Measurements from ENCODE around the gene TEAD4. TPM values are rescaled to one million over a fixed set of nuclear protein-coding genes. Genes with fewer than 3 reads are reported as not detected.

The TEAD4 gene
- total and polyA plus RNA-seq, 2 experiments from 2014 or later = 68.1 to 145 TPM

DNA sequence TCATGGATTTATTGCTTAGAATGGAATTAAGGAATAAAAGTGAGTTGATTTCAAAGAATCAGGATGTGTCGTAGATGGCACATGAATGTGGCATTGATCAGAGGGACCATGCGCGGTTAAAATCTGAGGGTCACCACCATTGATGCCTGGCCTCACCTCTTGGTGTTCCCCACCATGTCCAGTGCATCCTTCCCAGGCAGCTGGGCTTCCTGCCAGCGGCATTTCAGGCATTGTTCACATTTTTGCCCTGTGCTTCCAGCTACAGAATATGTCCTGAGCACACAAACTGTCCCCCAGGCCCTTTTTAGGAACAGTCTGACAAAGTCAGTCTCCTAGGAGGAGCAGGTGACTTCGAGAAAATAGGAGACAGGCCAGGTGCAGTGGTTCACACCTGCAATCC lies 76.0 kb downstream of the TEAD4 start:
- H3K27ac Mint-ChIP-seq = no peak overlapping the region
- no peak overlapping the region for H3K4me2 ChIP-seq
- peaks cover 55% of the 10 kb centered on the region for H3K36me3 Mint-ChIP-seq (ENCODE audit: low read depth)

DNA sequence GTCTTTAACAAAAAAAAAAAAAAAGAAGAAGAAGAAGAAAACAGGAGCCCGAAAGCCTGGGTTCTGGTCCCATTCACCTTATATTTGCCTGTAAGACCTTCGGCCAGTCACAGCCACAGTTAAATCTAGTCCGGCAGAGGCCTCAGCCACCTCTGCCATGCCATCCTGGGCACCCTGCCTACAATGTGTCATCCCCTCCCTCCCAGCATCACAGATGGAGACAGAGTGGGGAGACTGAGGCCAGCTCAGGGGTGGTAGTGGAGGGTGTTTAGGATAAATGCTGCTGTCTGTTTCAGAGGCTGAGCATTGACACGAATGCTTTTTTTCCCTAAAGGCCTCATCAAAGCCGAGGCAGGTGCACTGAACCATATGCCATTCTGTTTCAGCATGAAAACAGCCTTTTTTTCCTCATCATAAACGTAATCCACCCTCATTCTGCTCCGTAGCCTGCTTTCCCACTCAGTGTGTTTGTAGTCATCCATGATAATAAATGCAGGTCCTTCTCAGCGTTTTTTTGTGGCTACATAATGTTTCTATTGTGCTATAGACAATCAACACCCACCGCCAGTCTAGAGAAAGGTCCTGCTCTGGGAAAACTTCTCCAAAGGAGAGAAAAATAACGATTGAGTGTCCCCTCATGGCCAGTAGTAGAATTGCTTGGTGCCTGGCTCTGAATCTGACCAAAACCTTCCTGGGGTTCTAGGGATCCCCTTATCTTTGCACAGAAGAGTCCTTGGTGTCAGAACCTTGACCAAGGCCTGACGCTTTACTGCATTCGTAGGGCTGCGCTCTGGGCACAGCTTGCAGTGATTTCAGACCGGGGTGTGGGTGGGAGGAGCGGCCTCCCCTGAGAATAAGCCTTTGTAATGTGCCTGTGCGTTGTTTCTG lies 76.9 kb downstream of the TEAD4 start:
- no peaks in the 10 kb centered on the region for H3K79me2 ChIP-seq (replicated peaks; ENCODE audit: insufficient read depth)
- ATAC-seq = peak; percentile 6; the same call in 2 of the 3 replicates
- peak overlapping the region; percentile 70; the same call in 1 of the 2 replicates for H3K27ac ChIP-seq (ENCODE audit: low read depth)
- no peaks in the 10 kb centered on the region for H3K27me3 ChIP-seq (ENCODE audit: insufficient read depth)
- no peak overlapping the region for H3K4me3 ChIP-seq
- no peaks in the 10 kb centered on the region for H3K9me2 ChIP-seq (ENCODE audit: insufficient read depth)
- Mint-ChIP-seq H3K4me3 (no peak overlapping the region), H3K4me1 (peaks cover 9% of the 10 kb centered on the region), H3K9me3 (no peaks in the 10 kb centered on the region), H3K27ac (peak overlapping the region; percentile 71; the same call in 1 of the 2 replicates), H3K27me3 (ENCODE audit: insufficient read depth, low read depth, poor library complexity) (peaks cover 15% of the 10 kb centered on the region), H3K36me3 (ENCODE audit: low read depth) (peaks cover 52% of the 10 kb centered on the region)
- no peaks in the 10 kb centered on the region for H3K4me1 ChIP-seq (ENCODE audit: insufficient read depth)
- peaks cover 27% of the 10 kb centered on the region for H4K20me1 ChIP-seq (replicated peaks; ENCODE audit: insufficient read depth)
- H3K36me3 ChIP-seq (ENCODE audit: insufficient read depth) = peaks cover 21% of the 10 kb centered on the region
- H3K4me2 ChIP-seq = no peak overlapping the region
- H2AFZ ChIP-seq = no peak overlapping the region
- DNase-seq (ENCODE audit: low spot score) = peak; percentile 42
- TF ChIP-seq, protein P1, sequence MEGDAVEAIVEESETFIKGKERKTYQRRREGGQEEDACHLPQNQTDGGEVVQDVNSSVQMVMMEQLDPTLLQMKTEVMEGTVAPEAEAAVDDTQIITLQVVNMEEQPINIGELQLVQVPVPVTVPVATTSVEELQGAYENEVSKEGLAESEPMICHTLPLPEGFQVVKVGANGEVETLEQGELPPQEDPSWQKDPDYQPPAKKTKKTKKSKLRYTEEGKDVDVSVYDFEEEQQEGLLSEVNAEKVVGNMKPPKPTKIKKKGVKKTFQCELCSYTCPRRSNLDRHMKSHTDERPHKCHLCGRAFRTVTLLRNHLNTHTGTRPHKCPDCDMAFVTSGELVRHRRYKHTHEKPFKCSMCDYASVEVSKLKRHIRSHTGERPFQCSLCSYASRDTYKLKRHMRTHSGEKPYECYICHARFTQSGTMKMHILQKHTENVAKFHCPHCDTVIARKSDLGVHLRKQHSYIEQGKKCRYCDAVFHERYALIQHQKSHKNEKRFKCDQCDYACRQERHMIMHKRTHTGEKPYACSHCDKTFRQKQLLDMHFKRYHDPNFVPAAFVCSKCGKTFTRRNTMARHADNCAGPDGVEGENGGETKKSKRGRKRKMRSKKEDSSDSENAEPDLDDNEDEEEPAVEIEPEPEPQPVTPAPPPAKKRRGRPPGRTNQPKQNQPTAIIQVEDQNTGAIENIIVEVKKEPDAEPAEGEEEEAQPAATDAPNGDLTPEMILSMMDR (conservative IDR thresholded peaks at IDR 0.05; ENCODE audit: low read depth in 2 of 2) = peak; percentile 33 to 37
- TF ChIP-seq JUNB (IDR thresholded peaks at IDR 0.05; ENCODE audit: unreplicated experiment) = no peak
- H3F3A ChIP-seq (replicated peaks; ENCODE audit: low read depth) = peaks cover 30% of the 10 kb centered on the region

More for the DNA sequence above, 76.0 kb downstream of the TEAD4 start:
- Histone ChIP-seq H3K4me1 (ENCODE audit: insufficient read depth) (no peaks in the 10 kb centered on the region), H3F3A (replicated peaks; ENCODE audit: low read depth) (peaks cover 28% of the 10 kb centered on the region), H3K79me2 (replicated peaks; ENCODE audit: insufficient read depth) (no peaks in the 10 kb centered on the region), H3K27ac (ENCODE audit: low read depth) (0 out of 2 replicates have a peak overlapping the region, but pooled peaks have one; percentile 55), H3K36me3 (ENCODE audit: insufficient read depth) (peaks cover 19% of the 10 kb centered on the region), H2AFZ (no peak overlapping the region), H3K4me3 (no peak overlapping the region), H4K20me1 (replicated peaks; ENCODE audit: insufficient read depth) (peaks cover 28% of the 10 kb centered on the region), H3K9me2 (ENCODE audit: insufficient read depth) (no peaks in the 10 kb centered on the region), H3K27me3 (ENCODE audit: insufficient read depth) (no peaks in the 10 kb centered on the region)
- Mint-ChIP-seq H3K27me3 (ENCODE audit: insufficient read depth, low read depth, poor library complexity) (peaks cover 13% of the 10 kb centered on the region), H3K9me3 (no peaks in the 10 kb centered on the region), H3K4me3 (no peak overlapping the region), H3K4me1 (peaks cover 9% of the 10 kb centered on the region)
- DNase-seq (ENCODE audit: low spot score) (no peak), ATAC-seq (no peak)
- TF ChIP-seq ZNF331 (CRISPR knock-in tag; IDR thresholded peaks at IDR 0.05; ENCODE audit: low read depth) (no peak), POLR2AphosphoS5 (IDR thresholded peaks at IDR 0.05; ENCODE audit: low read depth) (no peak), EZH2phosphoT487 (IDR thresholded peaks at IDR 0.05; ENCODE audit: unreplicated experiment) (no peak), STAT1 (IDR thresholded peaks at IDR 0.05; ENCODE audit: unreplicated experiment) (no peak)
- TF ChIP-seq, protein P1 (conservative IDR thresholded peaks at IDR 0.05; ENCODE audit: low read depth in 2 of 2) = no peak
- TF ChIP-seq, protein P2, sequence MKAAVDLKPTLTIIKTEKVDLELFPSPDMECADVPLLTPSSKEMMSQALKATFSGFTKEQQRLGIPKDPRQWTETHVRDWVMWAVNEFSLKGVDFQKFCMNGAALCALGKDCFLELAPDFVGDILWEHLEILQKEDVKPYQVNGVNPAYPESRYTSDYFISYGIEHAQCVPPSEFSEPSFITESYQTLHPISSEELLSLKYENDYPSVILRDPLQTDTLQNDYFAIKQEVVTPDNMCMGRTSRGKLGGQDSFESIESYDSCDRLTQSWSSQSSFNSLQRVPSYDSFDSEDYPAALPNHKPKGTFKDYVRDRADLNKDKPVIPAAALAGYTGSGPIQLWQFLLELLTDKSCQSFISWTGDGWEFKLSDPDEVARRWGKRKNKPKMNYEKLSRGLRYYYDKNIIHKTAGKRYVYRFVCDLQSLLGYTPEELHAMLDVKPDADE (IDR thresholded peaks at IDR 0.05) = no peak
